SK-N-SH (cell line): ENCODE results near the gene IFT20. TPM values are rescaled to one million over a fixed set of nuclear protein-coding genes. Genes with fewer than 3 reads are reported as not detected.

Experiments used
- CTCF ChIA-PET: fragments of 300-600, 350-600 bp; formaldehyde crosslinking; extraction: SDS; loops from one replicate; lab custom pipeline; 2021; lab: Yijun Ruan, JAX
- POLR2A ChIA-PET: fragments of 350-600 bp; sonication (Branson Sonifier 250); formaldehyde crosslinking; extraction: SDS; loops from one replicate; lab custom pipeline; 2020; ENCODE audit warnings: antibody characterized with exemption, inconsistent platforms; lab: Yijun Ruan, JAX
- DNase-seq: peaks from one replicate; pipeline ENCODE4 v3.0.0; 2012
- H2AFZ ChIP-seq: fragments of 200-600 bp; sonication (generic); 2 replicates; pipeline ENCODE4 v1.8.1; 2016; ENCODE audit warnings: antibody characterized with exemption, mild to moderate bottlenecking, low read depth
- H3F3A ChIP-seq: fragments of 200-600 bp; sonication (generic); replicated peaks from 2 replicates; pipeline ENCODE3; 2016; ENCODE audit warnings: antibody characterized with exemption, mild to moderate bottlenecking; ENCODE audit not compliant: insufficient read depth
- H3K27ac ChIP-seq, 2 experiments: fragments of 200-500 bp in 1 of 2; fragments of 200-600 bp in 1 of 2; sonication (Bioruptor generic) in 1 of 2; sonication (generic), shearing (Covaris generic) in 1 of 2; 2 replicates each; pipeline versions ENCODE4 v1.5.1 to v1.6.1; 2014 to 2016; ENCODE audit warnings: low read depth in 2 of 2, inconsistent platforms in 1 of 2, low read length in 1 of 2, mild to moderate bottlenecking in 1 of 2, mixed read lengths in 1 of 2
- H3K27me3 ChIP-seq: fragments of 200-600 bp; sonication (generic), shearing (Covaris generic); 2 replicates; pipeline ENCODE4 v1.6.1; 2016; ENCODE audit warnings: mixed run types; ENCODE audit not compliant: insufficient read depth
- H3K36me3 ChIP-seq, 2 experiments: fragments of 200-500 bp in 1 of 2; fragments of 200-600 bp in 1 of 2; sonication (Bioruptor generic) in 1 of 2; sonication (generic) in 1 of 2; replicated peaks in 1 of 2; 2 replicates each; pipeline versions ENCODE3 to v1.5.1; 2014 to 2016; ENCODE audit warnings: low read length in 1 of 2, mild to moderate bottlenecking in 1 of 2; ENCODE audit not compliant: insufficient read depth in 2 of 2, control insufficient read depth in 1 of 2
- H3K4me1 ChIP-seq, 2 experiments: fragments of 200-500 bp in 1 of 2; fragments of 200-600 bp in 1 of 2; sonication (Bioruptor generic) in 1 of 2; sonication (generic), shearing (Covaris generic) in 1 of 2; 2 replicates each; pipeline versions ENCODE4 v1.5.1 to v1.6.1; 2014 to 2016; ENCODE audit warnings: low read depth in 1 of 2, low read length in 1 of 2, mixed run types in 1 of 2; ENCODE audit not compliant: insufficient read depth in 2 of 2, control insufficient read depth in 1 of 2
- H3K4me2 ChIP-seq: fragments of 200-600 bp; sonication (generic), shearing (Covaris generic); 2 replicates; pipeline ENCODE4 v1.6.1; 2017; ENCODE audit warnings: mixed run types
- H3K4me3 ChIP-seq, 2 experiments: fragments of 200-500 bp in 1 of 2; fragments of 200-600 bp in 1 of 2; sonication (Bioruptor generic) in 1 of 2; sonication (generic), shearing (Covaris generic) in 1 of 2; 2 replicates each; pipeline versions ENCODE4 v1.5.1 to v1.8.1; 2014 to 2016; ENCODE audit warnings: low read depth in 2 of 2, inconsistent platforms in 1 of 2, low read length in 1 of 2, mild to moderate bottlenecking in 1 of 2, mixed read lengths in 1 of 2, moderate library complexity in 1 of 2
- H3K79me2 ChIP-seq: fragments of 200-600 bp; sonication (generic); 2 replicates; pipeline ENCODE4 v1.8.1; 2017; ENCODE audit warnings: mild to moderate bottlenecking; ENCODE audit not compliant: insufficient read depth
- H3K9ac ChIP-seq: fragments of 200-600 bp; sonication (generic); 2 replicates; pipeline ENCODE4 v1.6.1; 2017; ENCODE audit warnings: mixed run types
- H3K9me2 ChIP-seq: fragments of 200-600 bp; sonication (generic); 2 replicates; pipeline ENCODE4 v1.6.1; 2017; ENCODE audit warnings: mixed run types
- H3K9me3 ChIP-seq: fragments of 200-600 bp; sonication (generic); 2 replicates; pipeline ENCODE4 v1.6.1; 2017; ENCODE audit warnings: mixed run types, mild to moderate bottlenecking, moderate library complexity
- H4K20me1 ChIP-seq: fragments of 200-600 bp; sonication (generic); 2 replicates; pipeline ENCODE4 v1.6.1; 2017; ENCODE audit warnings: mild to moderate bottlenecking, mixed run types; ENCODE audit not compliant: insufficient read depth
- ELF1 ChIP-seq: IDR thresholded peaks from 2 replicates; pipeline ENCODE4 v1.4.0; 2012
- FOXM1 ChIP-seq: IDR thresholded peaks from 2 replicates; pipeline ENCODE4 v1.4.0; 2012; ENCODE audit warnings: low read depth, mild to moderate bottlenecking
- NFIC ChIP-seq: IDR thresholded peaks from 2 replicates; pipeline ENCODE4 v1.4.0; 2012; ENCODE audit warnings: borderline replicate concordance
- RCOR1 ChIP-seq: fragments of 150-350 bp; IDR thresholded peaks from 2 replicates; pipeline ENCODE4 v1.6.1; 2017; ENCODE audit warnings: antibody characterized with exemption, low read length
- YY1 ChIP-seq: IDR thresholded peaks from 2 replicates; pipeline ENCODE4 v1.4.0; 2012; ENCODE audit warnings: low read depth, mild to moderate bottlenecking
- WGBS: methylation state at CpG from one replicate; pipeline ENCODE4 v1.1.6; 2017; ENCODE audit warnings: low lambda C conversion rate; 5-methylcytosine and 5-hydroxymethylcytosine counted together
- polyA plus RNA-seq, 3 experiments: library from polyadenylated mRNA; depleted of rRNA; stranded (reverse); fragments of >200 nt; gene quantifications; 2 replicates each; pipeline ENCODE4 v1.2.3, GENCODE V29; 2012
- TF ChIP-seq, protein P1 (sequence below): fragments of 150-350 bp; IDR thresholded peaks from 2 replicates; pipeline ENCODE4 v1.6.1; 2017; ENCODE audit warnings: antibody characterized with exemption, low read length, low read depth, borderline replicate concordance
- TF ChIP-seq, protein P2 (sequence below): IDR thresholded peaks from 2 replicates; pipeline ENCODE4 v1.4.0; 2012; ENCODE audit warnings: low read depth, borderline replicate concordance
- TF ChIP-seq, protein P3 (sequence below): IDR thresholded peaks from 2 replicates; pipeline ENCODE4 v1.4.0; 2012; ENCODE audit warnings: low read depth, borderline replicate concordance
- TF ChIP-seq, protein P4 (sequence below): fragments of 200-600 bp; sonication (generic); IDR thresholded peaks from 2 replicates; pipeline ENCODE4 v1.6.1; 2017; ENCODE audit warnings: antibody characterized with exemption, mild to moderate bottlenecking, moderate library complexity

The IFT20 gene
- polyA plus RNA-seq, 1 of the 3 experiments (the other 2 are of a cell fraction): 75.6 TPM

DNA sequence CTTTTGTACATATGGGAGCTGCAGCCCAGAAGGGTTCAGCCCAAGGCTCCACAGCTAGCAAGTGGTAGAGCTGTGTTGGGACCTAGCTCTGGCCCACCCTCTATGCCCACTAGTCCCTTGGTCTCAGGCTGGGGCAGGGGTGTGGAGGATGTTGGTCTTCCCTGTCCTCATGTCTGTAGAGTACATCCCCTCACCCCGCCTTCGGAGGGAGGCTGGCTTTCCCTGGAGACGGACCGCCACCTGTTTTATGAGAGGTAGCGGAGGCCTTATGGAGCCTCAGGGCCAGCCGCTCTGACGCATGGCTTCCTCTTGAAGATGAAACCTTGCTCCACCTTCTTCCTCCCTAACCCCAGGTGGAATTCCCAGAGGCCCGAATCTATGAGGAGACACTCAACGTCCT lies 8.7 kb upstream of the IFT20 start (continued):
- TF ChIP-seq, protein P1, sequence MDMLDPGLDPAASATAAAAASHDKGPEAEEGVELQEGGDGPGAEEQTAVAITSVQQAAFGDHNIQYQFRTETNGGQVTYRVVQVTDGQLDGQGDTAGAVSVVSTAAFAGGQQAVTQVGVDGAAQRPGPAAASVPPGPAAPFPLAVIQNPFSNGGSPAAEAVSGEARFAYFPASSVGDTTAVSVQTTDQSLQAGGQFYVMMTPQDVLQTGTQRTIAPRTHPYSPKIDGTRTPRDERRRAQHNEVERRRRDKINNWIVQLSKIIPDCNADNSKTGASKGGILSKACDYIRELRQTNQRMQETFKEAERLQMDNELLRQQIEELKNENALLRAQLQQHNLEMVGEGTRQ: no peak
- TF ChIP-seq, protein P2, sequence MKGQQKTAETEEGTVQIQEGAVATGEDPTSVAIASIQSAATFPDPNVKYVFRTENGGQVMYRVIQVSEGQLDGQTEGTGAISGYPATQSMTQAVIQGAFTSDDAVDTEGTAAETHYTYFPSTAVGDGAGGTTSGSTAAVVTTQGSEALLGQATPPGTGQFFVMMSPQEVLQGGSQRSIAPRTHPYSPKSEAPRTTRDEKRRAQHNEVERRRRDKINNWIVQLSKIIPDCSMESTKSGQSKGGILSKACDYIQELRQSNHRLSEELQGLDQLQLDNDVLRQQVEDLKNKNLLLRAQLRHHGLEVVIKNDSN: no peak
- no peak for TF ChIP-seq RCOR1

DNA sequence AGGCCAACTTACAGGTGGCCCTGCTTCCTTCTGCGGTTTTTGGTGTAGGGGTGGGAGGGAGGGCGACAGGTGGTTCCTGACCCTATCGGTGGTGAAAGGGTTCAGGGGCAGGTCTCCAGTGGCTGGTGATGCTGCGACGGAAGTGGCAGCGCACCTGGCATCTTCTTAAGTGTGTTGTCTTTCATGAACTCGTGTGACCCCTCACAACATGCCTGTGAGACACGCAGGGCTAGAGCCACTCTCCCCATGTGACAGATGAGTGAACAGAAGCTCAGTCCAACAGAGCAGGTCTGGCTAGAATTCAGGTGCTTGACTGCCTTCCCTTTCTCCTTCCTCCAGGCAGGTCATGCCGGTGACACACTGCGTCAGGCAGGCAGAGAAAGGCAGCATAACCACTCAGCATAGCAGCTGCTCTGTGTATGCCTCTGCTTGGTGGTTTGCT lies 8.2 kb upstream of the IFT20 start:
- H3F3A ChIP-seq: peaks cover 42% of the 10 kb centered on the region
- 100% methylated on average over 6 of the region's 10 CpGs for WGBS
- peaks cover 35% of the 10 kb centered on the region for H3K79me2 ChIP-seq
- POLR2A ChIA-PET: no interaction called here
- DNase-seq: no peak
- H3K9ac ChIP-seq: no peak overlapping the region
- H3K4me3 ChIP-seq: no peak overlapping the region
- CTCF ChIA-PET: interaction anchor here (0.6 to 1.5 kb wide), 2 partner anchors 13 to 322 kb away, joined by 3 read pairs; no protein-coding TSS in a partner anchor
- peaks cover 69 to 78% of the 10 kb centered on the region in 2 experiments for H3K36me3 ChIP-seq
- peaks cover 9 to 23% of the 10 kb centered on the region in 2 experiments for H3K4me1 ChIP-seq
- H2AFZ ChIP-seq: no peak overlapping the region
- no peaks in the 10 kb centered on the region for H3K9me2 ChIP-seq
- H3K4me2 ChIP-seq: no peak overlapping the region
- H4K20me1 ChIP-seq: peaks cover 15% of the 10 kb centered on the region; the same call in 1 of the 2 replicates
- TF ChIP-seq FOXM1 (no peak), RCOR1 (no peak), ELF1 (no peak), NFIC (no peak)
- TF ChIP-seq, protein P3, sequence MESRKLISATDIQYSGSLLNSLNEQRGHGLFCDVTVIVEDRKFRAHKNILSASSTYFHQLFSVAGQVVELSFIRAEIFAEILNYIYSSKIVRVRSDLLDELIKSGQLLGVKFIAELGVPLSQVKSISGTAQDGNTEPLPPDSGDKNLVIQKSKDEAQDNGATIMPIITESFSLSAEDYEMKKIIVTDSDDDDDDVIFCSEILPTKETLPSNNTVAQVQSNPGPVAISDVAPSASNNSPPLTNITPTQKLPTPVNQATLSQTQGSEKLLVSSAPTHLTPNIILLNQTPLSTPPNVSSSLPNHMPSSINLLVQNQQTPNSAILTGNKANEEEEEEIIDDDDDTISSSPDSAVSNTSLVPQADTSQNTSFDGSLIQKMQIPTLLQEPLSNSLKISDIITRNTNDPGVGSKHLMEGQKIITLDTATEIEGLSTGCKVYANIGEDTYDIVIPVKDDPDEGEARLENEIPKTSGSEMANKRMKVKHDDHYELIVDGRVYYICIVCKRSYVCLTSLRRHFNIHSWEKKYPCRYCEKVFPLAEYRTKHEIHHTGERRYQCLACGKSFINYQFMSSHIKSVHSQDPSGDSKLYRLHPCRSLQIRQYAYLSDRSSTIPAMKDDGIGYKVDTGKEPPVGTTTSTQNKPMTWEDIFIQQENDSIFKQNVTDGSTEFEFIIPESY: no peak
- TF ChIP-seq, protein P4, sequence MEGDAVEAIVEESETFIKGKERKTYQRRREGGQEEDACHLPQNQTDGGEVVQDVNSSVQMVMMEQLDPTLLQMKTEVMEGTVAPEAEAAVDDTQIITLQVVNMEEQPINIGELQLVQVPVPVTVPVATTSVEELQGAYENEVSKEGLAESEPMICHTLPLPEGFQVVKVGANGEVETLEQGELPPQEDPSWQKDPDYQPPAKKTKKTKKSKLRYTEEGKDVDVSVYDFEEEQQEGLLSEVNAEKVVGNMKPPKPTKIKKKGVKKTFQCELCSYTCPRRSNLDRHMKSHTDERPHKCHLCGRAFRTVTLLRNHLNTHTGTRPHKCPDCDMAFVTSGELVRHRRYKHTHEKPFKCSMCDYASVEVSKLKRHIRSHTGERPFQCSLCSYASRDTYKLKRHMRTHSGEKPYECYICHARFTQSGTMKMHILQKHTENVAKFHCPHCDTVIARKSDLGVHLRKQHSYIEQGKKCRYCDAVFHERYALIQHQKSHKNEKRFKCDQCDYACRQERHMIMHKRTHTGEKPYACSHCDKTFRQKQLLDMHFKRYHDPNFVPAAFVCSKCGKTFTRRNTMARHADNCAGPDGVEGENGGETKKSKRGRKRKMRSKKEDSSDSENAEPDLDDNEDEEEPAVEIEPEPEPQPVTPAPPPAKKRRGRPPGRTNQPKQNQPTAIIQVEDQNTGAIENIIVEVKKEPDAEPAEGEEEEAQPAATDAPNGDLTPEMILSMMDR: no peak
- no peaks in the 10 kb centered on the region for H3K27me3 ChIP-seq
- H3K27ac ChIP-seq: no peak overlapping the region
- H3K9me3 ChIP-seq: no peaks in the 10 kb centered on the region

DNA sequence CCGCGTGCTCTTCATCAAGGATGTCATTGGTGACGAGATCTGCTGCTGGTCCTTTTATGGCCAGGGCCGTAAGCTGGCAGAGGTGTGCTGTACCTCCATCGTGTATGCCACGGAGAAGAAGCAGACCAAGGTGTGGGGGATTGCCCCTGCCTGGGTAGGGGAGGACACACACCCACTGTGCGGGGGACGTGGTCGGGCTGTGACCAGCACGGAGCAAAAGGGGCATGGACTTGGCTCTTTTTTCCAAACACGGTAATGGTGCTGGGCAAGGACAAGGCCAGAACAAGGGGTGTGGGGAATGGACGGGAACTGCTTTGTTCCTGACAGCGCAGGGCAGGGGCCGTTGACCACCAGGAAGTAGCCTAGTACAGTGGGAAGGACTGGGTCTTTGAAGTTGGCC lies 7.0 kb upstream of the IFT20 start:
- peaks cover 65 to 72% of the 10 kb centered on the region in 2 experiments for H3K36me3 ChIP-seq
- ChIA-PET CTCF (interaction anchor here (1.5 kb wide), 1 partner anchor 14 kb away, joined by 3 read pairs; no protein-coding TSS in a partner anchor), POLR2A (no interaction called here)
- H4K20me1 ChIP-seq: peaks cover 25% of the 10 kb centered on the region; the same call in 1 of the 2 replicates
- no peak overlapping the region for H3K27ac ChIP-seq
- H3K79me2 ChIP-seq: peaks cover 47% of the 10 kb centered on the region
- TF ChIP-seq YY1: no peak
- H3K4me3 ChIP-seq: no peak overlapping the region
- no peak overlapping the region for H3K9ac ChIP-seq
- WGBS: over 99% methylated on average over 14 of the region's 14 CpGs
- H3K27me3 ChIP-seq: no peaks in the 10 kb centered on the region
- H3K4me1 ChIP-seq: peaks cover 8 to 19% of the 10 kb centered on the region in 2 experiments
- H3K4me2 ChIP-seq: no peak overlapping the region
- no peak for DNase-seq
- no peak overlapping the region for H2AFZ ChIP-seq
- H3K9me3 ChIP-seq: no peaks in the 10 kb centered on the region
- peaks cover 42% of the 10 kb centered on the region for H3F3A ChIP-seq
- no peaks in the 10 kb centered on the region for H3K9me2 ChIP-seq
